Nephron progenitor cell (in vitro differentiated cells): ENCODE data around the gene HNRNPH2.

ENCODE experiments used
- DNase-seq: peaks from one replicate; pipeline ENCODE4 v3.0.0; 2021
- H3K27ac Mint-ChIP-seq: 2 replicates; pipeline ENCODE4 v1.8.0; 2021; ENCODE audit warnings: mild to moderate bottlenecking, moderate library complexity, mixed read lengths
- H3K27me3 Mint-ChIP-seq: 2 replicates; pipeline ENCODE4 v1.8.0; 2021; ENCODE audit warnings: mild to moderate bottlenecking, low read depth, mixed read lengths; ENCODE audit not compliant: poor library complexity
- H3K36me3 Mint-ChIP-seq: 2 replicates; pipeline ENCODE4 v1.8.0; 2021; ENCODE audit warnings: low read depth, mixed read lengths
- H3K4me1 Mint-ChIP-seq: 2 replicates; pipeline ENCODE4 v1.8.0; 2021; ENCODE audit warnings: mixed read lengths
- H3K4me3 Mint-ChIP-seq: 2 replicates; pipeline ENCODE4 v1.8.0; 2021; ENCODE audit warnings: mild to moderate bottlenecking, moderate library complexity, mixed read lengths
- H3K9me3 Mint-ChIP-seq: 2 replicates; pipeline ENCODE4 v1.8.0; 2021; ENCODE audit warnings: mild to moderate bottlenecking, moderate library complexity, mixed read lengths
- CTCF ChIP-seq: fragments of 200-600 bp; sonication (generic); IDR thresholded peaks from 2 replicates; pipeline ENCODE4 v1.5.0; 2021; ENCODE audit warnings: antibody characterized with exemption

Gene HNRNPH2

GRCh38 chrX:101399825-101400224 is 8.2 kb upstream of the HNRNPH2 start:
- no peak for TF ChIP-seq CTCF
- DNase-seq = no peak
- Mint-ChIP-seq H3K36me3 (peaks cover 41% of the 10 kb centered on the region), H3K4me1 (no peaks in the 10 kb centered on the region), H3K27me3 (no peaks in the 10 kb centered on the region), H3K27ac (no peak overlapping the region), H3K4me3 (no peak overlapping the region), H3K9me3 (peaks cover 31% of the 10 kb centered on the region)

- Mint-ChIP-seq H3K27me3 (no peaks in the 10 kb centered on the region), H3K9me3 (peaks cover 39% of the 10 kb centered on the region), H3K4me3 (peak overlapping the region; percentile 95), H3K36me3 (peaks cover 23% of the 10 kb centered on the region), H3K4me1 (peaks cover 19% of the 10 kb centered on the region), H3K27ac (peak overlapping the region; percentile 100)
- no peak for DNase-seq
- TF ChIP-seq CTCF = no peak
These were observed 765 bp upstream of the HNRNPH2 start for GRCh38 chrX:101407167-101407747.

GRCh38 chrX:101408532-101408841 is 465 bp downstream of the HNRNPH2 start:
- Mint-ChIP-seq H3K4me3 (peak overlapping the region; percentile 95), H3K36me3 (peaks cover 21% of the 10 kb centered on the region), H3K27me3 (no peaks in the 10 kb centered on the region), H3K4me1 (peaks cover 19% of the 10 kb centered on the region), H3K9me3 (peaks cover 50% of the 10 kb centered on the region), H3K27ac (peak overlapping the region; percentile 100)
- no peak for DNase-seq
- TF ChIP-seq CTCF = no peak

GRCh38 chrX:101409043-101409442 is 1.0 kb downstream of the HNRNPH2 start:
- peaks cover 45% of the 10 kb centered on the region for H3K9me3 Mint-ChIP-seq
- DNase-seq = no peak

GRCh38 chrX:101410461-101410860 is 2.4 kb downstream of the HNRNPH2 start:
- peak overlapping the region; percentile 76 for H3K4me3 Mint-ChIP-seq
- H3K9me3 Mint-ChIP-seq = peaks cover 47% of the 10 kb centered on the region
- H3K27me3 Mint-ChIP-seq = no peaks in the 10 kb centered on the region
- peaks cover 12% of the 10 kb centered on the region for H3K36me3 Mint-ChIP-seq
- no peak for DNase-seq
- no peak for TF ChIP-seq CTCF
- H3K27ac Mint-ChIP-seq = no peak overlapping the region
- H3K4me1 Mint-ChIP-seq = peaks cover 24% of the 10 kb centered on the region

More at GRCh38 chrX:101409043-101409442, 1.0 kb downstream of the HNRNPH2 start:
- peaks cover 15% of the 10 kb centered on the region for H3K36me3 Mint-ChIP-seq
- peak overlapping the region; percentile 100 for H3K27ac Mint-ChIP-seq
- H3K4me1 Mint-ChIP-seq = peaks cover 19% of the 10 kb centered on the region
- TF ChIP-seq CTCF = no peak
- H3K27me3 Mint-ChIP-seq = no peaks in the 10 kb centered on the region
- H3K4me3 Mint-ChIP-seq = peak overlapping the region; percentile 95

GRCh38 chrX:101411984-101412383 is 4.0 kb downstream of the HNRNPH2 start:
- peaks cover 48% of the 10 kb centered on the region for H3K9me3 Mint-ChIP-seq

More at GRCh38 chrX:101411984-101412383, 4.0 kb downstream of the HNRNPH2 start:
- DNase-seq = no peak
- Mint-ChIP-seq H3K4me3 (no peak overlapping the region), H3K27me3 (no peaks in the 10 kb centered on the region), H3K4me1 (peaks cover 25% of the 10 kb centered on the region), H3K36me3 (peaks cover 12% of the 10 kb centered on the region), H3K27ac (no peak overlapping the region)
- no peak for TF ChIP-seq CTCF
